ENCODE measurements around the gene YBEY.
A peak's percentile ranks its signal among the peaks of the same experiment; 100 is the strongest.

Gene YBEY

DNA sequence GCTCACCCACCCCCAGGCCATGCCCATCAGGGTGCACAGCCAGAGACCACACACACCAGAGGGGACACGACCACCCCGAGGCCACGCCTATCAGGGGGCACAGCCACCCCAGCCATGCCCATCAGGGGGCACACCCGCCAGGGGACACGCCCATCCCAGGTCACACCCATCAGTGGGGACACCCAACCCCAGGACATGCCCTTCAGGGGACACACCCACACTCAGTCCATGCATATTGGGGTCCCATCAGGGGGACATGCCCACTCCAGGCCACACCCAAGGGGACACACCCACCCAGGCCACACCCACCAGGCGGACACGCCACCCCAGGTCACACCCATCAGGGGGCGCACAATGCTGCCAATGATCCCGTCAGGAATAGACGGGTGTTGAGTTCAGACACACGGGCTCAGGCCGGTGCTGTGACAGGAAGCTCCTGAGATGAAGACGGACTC, 21.4 kb upstream of the YBEY start:
- DNase-seq (ENCODE audit: low read depth in 2 of 2) = no peak

- DNase-seq (ENCODE audit: low read depth in 2 of 2) = no peak
Observed at GRCh38 chr21:46265736-46266525, 20.2 kb upstream of the YBEY start.

DNA sequence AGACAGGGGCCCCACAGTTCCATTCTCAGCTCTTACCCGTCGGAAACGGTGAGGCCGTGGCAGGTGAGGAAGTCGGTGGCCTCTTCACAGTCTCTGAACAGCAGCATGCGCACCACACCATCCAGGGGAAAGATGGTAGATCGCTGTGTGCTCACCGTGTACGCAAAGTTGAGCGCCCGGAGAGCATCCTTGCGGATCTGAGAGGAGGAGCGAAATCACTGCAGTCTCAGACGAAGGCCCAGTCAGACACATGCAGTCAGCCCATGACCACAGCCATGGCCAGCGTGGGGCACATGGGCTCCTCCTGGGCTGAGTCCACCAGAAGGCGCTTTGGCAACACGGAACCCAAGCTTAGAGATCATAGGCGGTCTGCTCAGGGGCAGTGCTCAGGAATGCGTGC, 19.2 kb upstream of the YBEY start:
- no peak for DNase-seq (ENCODE audit: low read depth in 2 of 2)

- DNase-seq (ENCODE audit: low read depth in 2 of 2) = no peak
Observed at GRCh38 chr21:46268371-46268770, 17.8 kb upstream of the YBEY start.

DNA sequence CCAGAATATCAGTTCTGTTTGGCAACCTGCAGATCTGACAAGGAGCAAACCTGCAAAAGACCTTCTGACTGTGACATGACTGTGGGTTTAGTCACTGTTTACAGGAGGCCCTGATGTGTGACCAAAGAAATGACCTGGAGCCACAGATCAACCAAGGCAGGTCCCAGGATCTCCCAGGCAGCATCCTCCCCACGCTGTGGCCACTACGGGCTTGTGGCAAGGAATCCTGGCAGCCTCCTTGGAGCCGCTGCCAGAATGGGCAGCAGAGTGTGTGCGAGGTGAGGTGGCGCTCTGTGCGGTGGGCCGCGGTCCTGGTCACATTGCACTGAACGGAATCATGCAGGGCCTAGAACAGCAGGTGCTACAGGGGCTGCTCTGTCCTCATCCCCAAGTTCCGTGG, 16.7 kb upstream of the YBEY start:
- DNase-seq (ENCODE audit: low read depth in 2 of 2) = no peak

GRCh38 chr21:46273341-46273740, 12.8 kb upstream of the YBEY start:
- no peak for DNase-seq (ENCODE audit: low read depth in 2 of 2)

- no peak for DNase-seq (ENCODE audit: low read depth in 2 of 2)
Observed at GRCh38 chr21:46274797-46275390, 11.2 kb upstream of the YBEY start.

DNA sequence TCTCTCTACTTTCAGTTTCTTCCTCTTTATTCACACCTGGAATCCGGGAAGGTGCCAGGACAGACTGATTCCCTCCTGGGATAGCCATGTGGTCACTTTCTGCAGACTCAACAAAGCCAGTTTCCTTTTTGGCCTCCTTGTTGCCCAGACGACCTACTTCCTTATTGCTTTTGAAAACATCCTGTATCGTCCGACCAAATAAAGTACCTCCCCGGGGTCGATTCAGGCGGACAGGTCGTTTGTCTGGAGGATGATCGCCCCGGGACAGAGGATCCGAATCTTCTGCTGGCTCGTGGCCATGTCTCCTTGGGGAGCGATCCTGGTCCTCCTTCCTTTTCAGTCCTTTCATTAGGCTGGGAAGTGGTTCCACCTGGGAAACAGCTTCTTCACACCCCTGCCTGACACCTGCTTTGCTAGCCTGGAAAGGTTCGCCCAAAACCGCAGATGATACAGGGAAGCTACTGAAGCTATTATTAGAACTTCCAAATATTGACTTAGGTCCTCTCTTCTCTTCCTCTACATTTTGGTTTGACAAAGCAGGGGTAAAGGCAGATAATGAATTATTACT, 2.0 kb upstream of the YBEY start:
- no peak for DNase-seq (ENCODE audit: low read depth in 2 of 2)

DNA sequence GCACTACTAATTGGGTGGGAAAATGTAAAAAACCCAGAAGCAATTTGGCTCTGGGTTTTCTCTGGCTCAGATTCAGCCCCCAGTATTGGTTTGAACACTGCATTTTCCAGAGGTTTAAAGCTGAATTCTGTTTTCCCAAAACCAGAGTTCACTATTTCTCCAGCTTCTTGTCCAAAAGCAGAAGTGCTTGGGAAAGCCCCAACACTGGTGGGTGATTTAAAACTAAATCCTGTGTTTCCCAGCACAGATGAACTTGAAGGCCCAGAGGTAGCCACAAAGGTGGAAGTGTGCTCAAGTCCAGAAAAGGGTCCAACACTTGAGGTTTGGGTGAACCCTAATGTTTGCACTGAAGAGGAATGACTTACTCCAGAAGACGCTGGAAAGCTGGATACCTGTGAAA, 1.4 kb upstream of the YBEY start:
- no peak for DNase-seq (ENCODE audit: low read depth in 2 of 2)

- DNase-seq (ENCODE audit: low read depth in 2 of 2) = no peak
Observed at GRCh38 chr21:46285206-46285661, 908 bp upstream of the YBEY start, which contains the start of gene MCM3AP. TSS of gene MCM3AP (minus strand) at chr21:46285611. CDS start at chr21:46285286, 325 bp downstream.

DNA sequence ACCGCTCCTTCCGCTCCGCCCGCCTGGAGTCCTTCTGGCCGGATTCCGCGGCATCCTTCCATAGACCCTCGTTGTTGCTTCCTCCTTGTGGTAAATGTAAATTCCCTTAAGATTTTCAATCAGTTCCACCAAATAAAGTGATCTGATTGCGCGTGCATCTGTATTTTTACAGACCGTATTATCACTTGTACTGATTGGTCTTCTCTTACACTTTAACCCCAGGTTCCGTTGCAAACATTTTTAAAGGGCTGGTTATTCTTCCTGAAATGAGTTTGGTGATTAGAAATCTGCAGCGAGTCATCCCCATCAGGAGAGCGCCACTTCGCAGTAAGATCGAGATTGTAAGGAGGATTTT, 483 bp downstream of the YBEY start:
- peak in 1 of 2 experiments; percentile 64 for DNase-seq (ENCODE audit: low read depth in 2 of 2)

DNA sequence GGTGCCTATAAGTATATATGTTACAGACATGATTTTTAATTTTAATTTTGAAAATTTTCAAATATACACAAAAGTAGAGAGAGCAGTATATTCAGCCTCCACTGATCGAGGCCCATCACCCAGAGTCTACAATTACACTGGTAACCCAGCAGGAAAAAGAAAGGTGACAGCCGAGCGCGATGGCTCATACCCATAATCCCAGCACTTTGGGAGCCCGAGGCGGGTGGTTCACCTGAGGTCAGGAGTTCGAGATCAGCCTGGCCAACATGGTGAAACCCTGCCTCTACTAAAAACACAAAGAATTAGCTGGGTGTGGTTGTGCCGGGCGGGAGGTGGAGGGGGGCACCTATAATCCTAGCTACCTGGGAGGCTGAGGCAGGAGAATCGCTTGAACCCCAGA, 1.4 kb downstream of the YBEY start:
- DNase-seq (ENCODE audit: low read depth in 2 of 2) = no peak

- DNase-seq (ENCODE audit: low read depth in 2 of 2) = no peak
Observed at GRCh38 chr21:46289655-46290179, 3.6 kb downstream of the YBEY start.

- DNase-seq (ENCODE audit: low read depth in 2 of 2) = no peak
Observed at GRCh38 chr21:46291561-46291960, 5.4 kb downstream of the YBEY start.

- peak in 1 of 2 experiments; percentile 10 for DNase-seq (ENCODE audit: low read depth in 2 of 2)
Observed at GRCh38 chr21:46294647-46295176, 8.6 kb downstream of the YBEY start.

DNA sequence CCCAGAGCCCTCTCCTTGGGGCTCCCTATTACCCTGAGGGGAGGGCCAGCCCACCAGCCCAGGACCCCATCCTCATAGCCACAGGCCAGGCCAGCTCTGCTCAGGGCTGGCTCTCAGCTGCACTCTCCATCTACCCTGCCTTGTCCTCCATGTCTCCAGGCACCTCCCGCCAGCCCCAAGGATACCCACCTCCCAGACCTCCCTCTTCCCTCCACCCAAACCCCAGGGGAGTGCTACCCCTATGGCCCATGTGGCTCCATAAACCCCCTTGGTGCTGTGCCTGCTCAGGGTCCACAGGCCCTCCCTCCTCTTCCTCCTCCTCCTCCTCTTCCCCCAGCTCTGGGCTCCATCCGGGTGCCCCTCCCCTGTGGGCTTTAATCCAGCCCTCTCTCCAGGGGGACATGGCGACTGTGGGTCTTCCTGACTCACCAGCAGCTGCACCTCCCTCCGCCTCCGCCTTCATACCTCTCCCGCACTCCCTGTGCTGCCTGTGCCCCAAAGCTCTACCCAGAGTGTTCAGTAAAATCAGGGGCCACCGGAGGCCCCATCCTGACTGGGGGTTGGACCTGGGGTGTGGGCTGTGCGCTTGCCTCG, 9.1 kb downstream of the YBEY start:
- DNase-seq (ENCODE audit: low read depth in 2 of 2) = peak; percentile 56 to 57

DNA sequence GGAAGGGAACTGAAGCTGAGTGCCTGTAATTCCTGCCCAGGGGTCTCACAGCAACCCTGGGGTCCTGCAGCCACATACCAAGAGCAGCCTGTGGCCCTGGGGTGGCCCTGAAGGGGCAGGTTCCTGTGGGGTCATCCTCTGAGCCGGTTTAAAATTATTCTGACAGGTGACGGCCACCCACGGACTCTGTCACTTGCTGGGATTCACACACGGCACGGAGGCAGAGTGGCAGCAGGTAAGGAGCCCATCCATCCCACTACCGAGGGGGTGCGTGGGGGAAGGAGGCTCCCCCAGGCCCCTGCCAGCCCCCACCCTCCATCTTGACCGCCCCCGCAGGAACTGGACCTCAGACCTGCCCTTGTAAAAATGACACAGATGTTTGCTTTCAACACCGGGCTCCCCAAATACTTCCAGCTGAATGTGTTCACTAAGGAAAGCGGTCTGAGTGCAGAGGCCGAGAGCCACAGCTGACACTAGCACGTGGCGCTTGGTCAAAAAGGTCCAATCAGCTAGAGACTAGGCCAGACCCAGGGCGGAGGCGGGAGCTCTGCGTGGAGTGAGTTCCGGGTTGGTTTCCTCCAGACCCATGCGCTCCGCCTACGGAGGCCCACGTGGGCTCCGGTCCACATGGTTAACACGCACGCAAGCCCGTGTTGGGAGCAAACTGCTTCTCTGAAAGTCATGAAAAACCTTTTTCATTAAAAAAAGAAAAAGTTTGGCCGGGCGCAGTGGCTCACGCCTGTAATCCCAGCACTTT, 10.0 kb downstream of the YBEY start:
- DNase-seq (ENCODE audit: low read depth in 2 of 2) = peak; percentile 74 to 77

- DNase-seq (ENCODE audit: low read depth in 2 of 2) = no peak
Observed at GRCh38 chr21:46297338-46298271, 11.5 kb downstream of the YBEY start.

DNA sequence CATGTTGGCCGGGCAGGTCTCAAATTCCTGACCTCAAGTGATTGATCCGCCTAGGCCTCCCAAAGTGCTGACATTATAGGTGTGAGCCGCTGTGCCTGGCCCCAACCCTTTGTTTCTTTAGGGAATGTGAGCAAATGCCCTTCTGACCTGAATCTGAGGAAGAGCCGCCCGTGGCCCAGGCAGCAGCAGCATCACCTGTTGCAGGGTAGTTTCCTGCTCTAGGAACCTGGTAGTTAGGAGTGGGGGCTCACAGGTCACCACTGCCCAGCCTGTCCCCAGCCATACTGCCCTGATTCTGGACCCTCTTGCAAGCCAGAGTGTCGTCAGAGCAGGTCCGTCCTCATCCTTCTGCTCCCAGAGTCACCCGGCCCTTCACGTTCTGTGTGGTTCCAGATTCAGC, 13.0 kb downstream of the YBEY start:
- no peak for DNase-seq (ENCODE audit: low read depth in 2 of 2)

- DNase-seq (ENCODE audit: low read depth in 2 of 2) = no peak
Observed at GRCh38 chr21:46301759-46302158, 15.6 kb downstream of the YBEY start.
